ENCODE data around the gene SPARCL1.

Gene SPARCL1

GRCh38 chr4:87433342-87433741 is 95.8 kb downstream of the SPARCL1 start:
- no peak for DNase-seq

- no peak for DNase-seq
Measured at GRCh38 chr4:87430038-87430437, 99.1 kb downstream of the SPARCL1 start.

- no peak for DNase-seq
Measured at GRCh38 chr4:87428979-87429378, 100.2 kb downstream of the SPARCL1 start.

- no peak for DNase-seq
Measured at GRCh38 chr4:87427518-87427868, 101.7 kb downstream of the SPARCL1 start.

- DNase-seq = no peak
Measured at GRCh38 chr4:87426865-87427517, 102.2 kb downstream of the SPARCL1 start.

GRCh38 chr4:87425711-87426110 is 103.5 kb downstream of the SPARCL1 start:
- DNase-seq = no peak

- DNase-seq = peak; percentile 16
Measured at GRCh38 chr4:87424099-87424543, 105.1 kb downstream of the SPARCL1 start.
